Progenitor cell of endocrine pancreas (in vitro differentiated cells): ENCODE measurements around the gene TBC1D24. TPM values are rescaled to one million over a fixed set of nuclear protein-coding genes. Genes with fewer than 3 reads are reported as not detected.

Source experiments
- DNase-seq: peaks from one replicate; pipeline ENCODE4 v3.0.0; 2021; ENCODE audit warnings: low spot score; ENCODE audit not compliant: unreplicated experiment
- H3K27ac Mint-ChIP-seq: 2 replicates; pipeline ENCODE4 v1.8.0; 2021; ENCODE audit warnings: mild to moderate bottlenecking, moderate library complexity, mixed read lengths
- H3K27me3 Mint-ChIP-seq: 2 replicates; pipeline ENCODE4 v1.8.0; 2021; ENCODE audit warnings: mixed read lengths
- H3K36me3 Mint-ChIP-seq: 2 replicates; pipeline ENCODE4 v1.8.0; 2022; ENCODE audit warnings: mixed read lengths; ENCODE audit not compliant: insufficient read depth
- H3K4me1 Mint-ChIP-seq: 2 replicates; pipeline ENCODE4 v1.8.0; 2021; ENCODE audit warnings: low read depth, mixed read lengths
- H3K4me3 Mint-ChIP-seq: 2 replicates; pipeline ENCODE4 v1.8.0; 2021; ENCODE audit warnings: low read depth, mild to moderate bottlenecking, moderate library complexity, mixed read lengths
- H3K9me3 Mint-ChIP-seq: 2 replicates; pipeline ENCODE4 v1.8.0; 2021; ENCODE audit warnings: low read depth, mixed read lengths
- total RNA-seq: library from RNA; stranded (reverse); gene quantifications from 2 replicates; pipeline ENCODE4 v1.2.1, GENCODE V29; 2021
- TF ChIP-seq, protein P1 (sequence below): fragments of 200-600 bp; sonication (generic); IDR thresholded peaks from one replicate; pipeline ENCODE4 v1.5.0; 2021; ENCODE audit warnings: antibody characterized with exemption, mild to moderate bottlenecking; ENCODE audit not compliant: unreplicated experiment

Gene TBC1D24
- total RNA-seq, 1 donor from 2014 or later: 23.8 TPM

DNA sequence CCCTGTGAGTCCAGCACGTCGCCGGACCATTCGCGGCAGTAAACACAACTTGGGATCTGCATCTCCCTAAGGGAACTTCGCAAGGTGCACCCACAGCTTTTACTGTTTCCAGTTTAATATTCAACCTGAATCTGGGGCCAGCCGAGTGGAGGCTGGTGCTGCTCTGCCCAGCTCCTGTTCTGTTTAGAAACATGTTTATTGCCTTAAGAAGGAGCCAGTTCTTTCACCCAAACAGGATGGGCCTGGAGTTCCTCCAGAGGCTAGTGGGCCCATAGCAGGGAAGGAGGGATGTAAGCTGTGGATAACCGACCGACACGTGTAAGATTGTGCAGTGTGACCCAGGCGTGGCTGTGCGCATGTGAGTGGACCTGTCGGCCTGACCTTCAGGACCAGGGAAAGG, 17.4 kb downstream of the TBC1D24 start:
- Mint-ChIP-seq H3K27me3 (no peaks in the 10 kb centered on the region), H3K4me3 (no peak overlapping the region), H3K36me3 (peaks cover 1% of the 10 kb centered on the region), H3K4me1 (peaks cover 2% of the 10 kb centered on the region), H3K27ac (no peak overlapping the region), H3K9me3 (no peaks in the 10 kb centered on the region)
- TF ChIP-seq, protein P1, sequence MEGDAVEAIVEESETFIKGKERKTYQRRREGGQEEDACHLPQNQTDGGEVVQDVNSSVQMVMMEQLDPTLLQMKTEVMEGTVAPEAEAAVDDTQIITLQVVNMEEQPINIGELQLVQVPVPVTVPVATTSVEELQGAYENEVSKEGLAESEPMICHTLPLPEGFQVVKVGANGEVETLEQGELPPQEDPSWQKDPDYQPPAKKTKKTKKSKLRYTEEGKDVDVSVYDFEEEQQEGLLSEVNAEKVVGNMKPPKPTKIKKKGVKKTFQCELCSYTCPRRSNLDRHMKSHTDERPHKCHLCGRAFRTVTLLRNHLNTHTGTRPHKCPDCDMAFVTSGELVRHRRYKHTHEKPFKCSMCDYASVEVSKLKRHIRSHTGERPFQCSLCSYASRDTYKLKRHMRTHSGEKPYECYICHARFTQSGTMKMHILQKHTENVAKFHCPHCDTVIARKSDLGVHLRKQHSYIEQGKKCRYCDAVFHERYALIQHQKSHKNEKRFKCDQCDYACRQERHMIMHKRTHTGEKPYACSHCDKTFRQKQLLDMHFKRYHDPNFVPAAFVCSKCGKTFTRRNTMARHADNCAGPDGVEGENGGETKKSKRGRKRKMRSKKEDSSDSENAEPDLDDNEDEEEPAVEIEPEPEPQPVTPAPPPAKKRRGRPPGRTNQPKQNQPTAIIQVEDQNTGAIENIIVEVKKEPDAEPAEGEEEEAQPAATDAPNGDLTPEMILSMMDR: no peak
- DNase-seq: no peak

DNA sequence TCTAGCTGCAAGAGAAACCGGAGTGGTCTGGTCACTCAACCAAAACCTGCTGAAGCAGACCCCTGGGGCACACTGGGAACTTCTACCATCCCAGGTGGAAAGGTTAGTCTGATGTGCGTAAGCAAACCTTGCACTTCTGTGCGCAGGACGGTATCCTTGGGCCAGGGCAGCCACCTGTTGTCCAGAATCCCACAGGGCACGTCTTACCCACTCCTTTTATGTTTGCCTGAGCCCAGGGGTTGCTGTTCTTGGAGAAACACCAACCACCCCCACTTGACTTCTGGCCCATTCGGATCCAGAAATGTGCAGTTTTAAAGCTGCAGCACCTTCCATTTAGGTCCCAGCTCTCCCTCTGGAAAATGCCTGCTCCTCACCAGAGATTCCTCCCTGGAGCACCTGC, 18.7 kb downstream of the TBC1D24 start:
- no peaks in the 10 kb centered on the region for H3K9me3 Mint-ChIP-seq
- no peaks in the 10 kb centered on the region for H3K27me3 Mint-ChIP-seq
- TF ChIP-seq, protein P1: no peak

DNA sequence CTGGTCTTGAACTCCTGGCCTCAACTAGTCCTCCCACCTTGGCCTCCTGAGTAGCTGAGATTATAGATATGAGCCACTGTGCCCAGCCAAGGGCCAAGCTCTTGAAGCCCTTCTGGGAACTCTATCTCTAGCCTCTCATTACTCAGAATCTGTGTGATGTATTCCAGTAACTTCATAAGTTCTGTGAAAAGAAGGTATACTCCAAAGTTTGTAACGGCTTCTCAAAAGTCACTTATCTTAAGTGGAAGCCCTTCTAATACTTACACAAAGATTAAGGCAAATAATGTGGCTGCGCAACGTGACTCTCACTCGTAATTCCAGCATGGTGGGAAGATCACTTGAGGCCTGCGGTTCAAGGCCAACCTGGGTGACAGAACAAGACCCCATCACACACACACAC, 19.7 kb downstream of the TBC1D24 start:
- no peak for DNase-seq
- Mint-ChIP-seq H3K4me1 (peaks cover 2% of the 10 kb centered on the region), H3K9me3 (no peaks in the 10 kb centered on the region), H3K36me3 (peaks cover 1% of the 10 kb centered on the region), H3K4me3 (no peak overlapping the region), H3K27me3 (no peaks in the 10 kb centered on the region), H3K27ac (no peak overlapping the region)
- TF ChIP-seq, protein P1: no peak

More for the DNA sequence above, 18.7 kb downstream of the TBC1D24 start:
- peaks cover 1% of the 10 kb centered on the region for H3K36me3 Mint-ChIP-seq
- H3K4me1 Mint-ChIP-seq: peaks cover 2% of the 10 kb centered on the region
- DNase-seq: no peak
- no peak overlapping the region for H3K27ac Mint-ChIP-seq
- no peak overlapping the region for H3K4me3 Mint-ChIP-seq

DNA sequence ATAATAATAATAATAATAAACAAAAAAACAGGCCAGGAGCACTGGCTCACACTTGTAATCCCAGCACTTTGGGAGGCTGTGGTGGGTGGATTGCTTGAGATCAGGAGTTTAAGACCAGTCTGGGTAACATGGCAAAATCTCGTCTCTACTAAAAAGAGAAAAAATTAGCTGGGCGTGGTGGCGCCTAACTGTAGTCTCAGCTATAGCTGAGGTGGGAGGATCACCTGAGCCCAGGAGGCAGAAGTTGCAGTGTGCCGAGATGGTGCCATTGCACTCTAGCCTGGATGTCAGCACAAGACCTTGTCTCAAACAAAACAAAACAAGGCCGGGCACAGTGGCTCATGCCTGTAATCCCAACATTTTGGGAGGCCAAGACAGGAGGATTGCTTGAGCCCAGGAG, 20.1 kb downstream of the TBC1D24 start:
- Mint-ChIP-seq H3K27ac (no peak overlapping the region), H3K9me3 (no peaks in the 10 kb centered on the region), H3K36me3 (peaks cover 1% of the 10 kb centered on the region), H3K4me3 (no peak overlapping the region), H3K4me1 (peaks cover 2% of the 10 kb centered on the region), H3K27me3 (no peaks in the 10 kb centered on the region)
- TF ChIP-seq, protein P1: no peak
- DNase-seq: no peak

DNA sequence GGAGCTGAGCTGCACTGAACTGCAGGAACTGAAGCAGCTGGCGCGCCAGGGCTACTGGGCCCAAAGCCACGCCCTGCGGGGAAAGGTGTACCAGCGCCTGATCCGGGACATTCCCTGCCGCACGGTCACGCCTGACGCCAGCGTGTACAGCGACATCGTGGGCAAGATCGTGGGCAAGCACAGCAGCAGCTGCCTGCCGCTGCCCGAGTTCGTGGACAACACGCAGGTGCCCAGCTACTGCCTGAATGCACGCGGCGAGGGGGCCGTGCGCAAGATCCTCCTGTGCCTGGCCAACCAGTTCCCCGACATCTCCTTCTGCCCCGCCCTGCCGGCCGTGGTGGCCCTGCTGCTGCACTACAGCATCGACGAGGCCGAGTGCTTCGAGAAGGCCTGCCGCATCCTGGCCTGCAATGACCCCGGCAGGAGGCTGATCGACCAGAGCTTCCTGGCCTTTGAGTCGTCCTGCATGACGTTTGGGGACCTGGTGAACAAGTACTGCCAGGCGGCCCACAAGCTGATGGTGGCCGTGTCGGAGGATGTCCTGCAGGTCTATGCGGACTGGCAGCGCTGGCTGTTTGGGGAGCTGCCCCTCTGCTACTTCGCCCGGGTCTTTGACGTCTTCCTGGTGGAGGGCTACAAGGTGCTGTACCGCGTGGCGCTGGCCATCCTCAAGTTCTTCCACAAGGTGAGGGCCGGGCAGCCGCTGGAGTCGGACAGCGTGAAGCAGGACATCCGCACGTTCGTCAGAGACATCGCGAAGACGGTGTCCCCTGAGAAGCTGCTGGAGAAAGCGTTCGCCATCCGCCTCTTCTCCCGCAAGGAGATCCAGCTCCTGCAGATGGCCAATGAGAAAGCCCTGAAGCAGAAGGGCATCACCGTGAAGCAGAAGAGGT, 21.5 kb downstream of the TBC1D24 start:
- peaks cover 1% of the 10 kb centered on the region for H3K36me3 Mint-ChIP-seq
- H3K4me3 Mint-ChIP-seq: no peak overlapping the region
- no peaks in the 10 kb centered on the region for H3K9me3 Mint-ChIP-seq
- no peak for DNase-seq
- no peak overlapping the region for H3K27ac Mint-ChIP-seq
- TF ChIP-seq, protein P1: no peak
- peaks cover 2% of the 10 kb centered on the region for H3K4me1 Mint-ChIP-seq
- no peaks in the 10 kb centered on the region for H3K27me3 Mint-ChIP-seq
